SU-DHL-6 (cell line): ENCODE results near the gene F2.

Experiments used
- H2AFZ ChIP-seq: fragments of 200-600 bp; sonication (generic); 2 replicates; pipeline ENCODE4 v1.6.1; 2014; ENCODE audit warnings: low read depth, mild to moderate bottlenecking, moderate library complexity, mixed read lengths, antibody characterized with exemption, low read length; ENCODE audit not compliant: severe bottlenecking
- H3F3A ChIP-seq: fragments of 200-600 bp; shearing (Covaris generic); 2 replicates; pipeline ENCODE4 v1.6.0; 2016; ENCODE audit warnings: antibody characterized with exemption, mild to moderate bottlenecking; ENCODE audit not compliant: insufficient read depth
- H3K27ac ChIP-seq: fragments of 200-600 bp; sonication (generic); 2 replicates; pipeline ENCODE4 v1.5.1; 2016; ENCODE audit warnings: low read depth, mild to moderate bottlenecking, low read length, moderate library complexity, mixed read lengths
- H3K27me3 ChIP-seq: fragments of 200-600 bp; sonication (generic), shearing (Covaris generic); 2 replicates; pipeline ENCODE4 v1.6.0; 2014; ENCODE audit warnings: mild to moderate bottlenecking, low read length
- H3K36me3 ChIP-seq: fragments of 200-600 bp; sonication (generic); 2 replicates; pipeline ENCODE4 v1.6.1; 2014; ENCODE audit warnings: mild to moderate bottlenecking, low read length, mixed read lengths
- H3K4me2 ChIP-seq: fragments of 300-600, 200-600 bp; shearing (Covaris generic), sonication (generic); 2 replicates; pipeline ENCODE4 v1.6.0; 2014; ENCODE audit warnings: low read length, low read depth, mild to moderate bottlenecking; ENCODE audit not compliant: poor library complexity, severe bottlenecking
- H3K4me3 ChIP-seq: fragments of 200-600 bp; sonication (generic); 2 replicates; pipeline ENCODE4 v1.5.1; 2014; ENCODE audit warnings: antibody characterized with exemption, low read length, mild to moderate bottlenecking, mixed read lengths; ENCODE audit not compliant: insufficient read depth, poor library complexity, severe bottlenecking
- H3K79me2 ChIP-seq: fragments of 200-600 bp; sonication (generic); 2 replicates; pipeline ENCODE4 v1.6.1; 2014; ENCODE audit warnings: mild to moderate bottlenecking, low read length, moderate library complexity; ENCODE audit not compliant: insufficient read depth
- H3K9ac ChIP-seq: fragments of 200-600 bp; sonication (generic); 2 replicates; pipeline ENCODE4 v1.7.0; 2014; ENCODE audit warnings: mild to moderate bottlenecking, low read length
- H3K9me2 ChIP-seq: fragments of 200-600 bp; sonication (generic); replicated peaks from 2 replicates; pipeline ENCODE4 v1.6.1; 2014; ENCODE audit warnings: low read length; ENCODE audit not compliant: insufficient read depth
- H3K9me3 ChIP-seq: fragments of 200-600 bp; sonication (generic); 2 replicates; pipeline ENCODE4 v1.6.1; 2014; ENCODE audit warnings: low read length, mixed read lengths; ENCODE audit not compliant: insufficient read depth
- H4K20me1 ChIP-seq: fragments of 200-600 bp; sonication (generic); 2 replicates; pipeline ENCODE4 v1.6.1; 2014; ENCODE audit warnings: low read depth, mild to moderate bottlenecking, antibody characterized with exemption, low read length, moderate library complexity, mixed read lengths
- EZH2phosphoT487 ChIP-seq: fragments of 200-600 bp; sonication (generic), shearing (Covaris generic); conservative IDR thresholded peaks from 2 replicates; pipeline ENCODE4 v1.6.1; 2018; ENCODE audit warnings: mild to moderate bottlenecking, antibody characterized with exemption, low read length, moderate library complexity, mixed read lengths
- TF ChIP-seq, protein P1 (sequence below): fragments of 200-600 bp; sonication (generic); IDR thresholded peaks from one replicate; pipeline ENCODE4 v1.5.1; 2017; ENCODE audit warnings: antibody characterized with exemption, mild to moderate bottlenecking, low read length, moderate library complexity; ENCODE audit not compliant: insufficient read depth, poor library complexity, severe bottlenecking

The F2 gene

DNA sequence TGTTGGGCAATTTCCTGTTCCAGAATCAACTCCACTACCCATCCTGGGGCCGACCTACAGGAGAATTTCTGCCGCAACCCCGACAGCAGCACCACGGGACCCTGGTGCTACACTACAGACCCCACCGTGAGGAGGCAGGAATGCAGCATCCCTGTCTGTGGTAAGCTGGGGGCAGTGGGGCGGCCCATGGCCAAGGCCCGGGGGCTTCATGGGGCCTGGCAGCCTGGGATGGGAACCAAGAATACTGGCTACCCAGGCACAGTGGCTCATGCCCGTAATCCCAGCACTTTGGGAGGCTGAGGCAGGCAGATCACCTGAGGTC, 4.3 kb downstream of the F2 start:
- Histone ChIP-seq H3K9me3 (no peaks in the 10 kb centered on the region), H2AFZ (no peak overlapping the region), H3K79me2 (no peaks in the 10 kb centered on the region), H3K9ac (no peak overlapping the region), H3K36me3 (no peaks in the 10 kb centered on the region), H3K4me3 (no peak overlapping the region), H3K9me2 (no peaks in the 10 kb centered on the region), H3K4me2 (no peak overlapping the region), H4K20me1 (no peaks in the 10 kb centered on the region), H3K27ac (no peak overlapping the region), H3K27me3 (no peaks in the 10 kb centered on the region), H3F3A (no peaks in the 10 kb centered on the region)
- TF ChIP-seq EZH2phosphoT487: no peak
- TF ChIP-seq, protein P1, sequence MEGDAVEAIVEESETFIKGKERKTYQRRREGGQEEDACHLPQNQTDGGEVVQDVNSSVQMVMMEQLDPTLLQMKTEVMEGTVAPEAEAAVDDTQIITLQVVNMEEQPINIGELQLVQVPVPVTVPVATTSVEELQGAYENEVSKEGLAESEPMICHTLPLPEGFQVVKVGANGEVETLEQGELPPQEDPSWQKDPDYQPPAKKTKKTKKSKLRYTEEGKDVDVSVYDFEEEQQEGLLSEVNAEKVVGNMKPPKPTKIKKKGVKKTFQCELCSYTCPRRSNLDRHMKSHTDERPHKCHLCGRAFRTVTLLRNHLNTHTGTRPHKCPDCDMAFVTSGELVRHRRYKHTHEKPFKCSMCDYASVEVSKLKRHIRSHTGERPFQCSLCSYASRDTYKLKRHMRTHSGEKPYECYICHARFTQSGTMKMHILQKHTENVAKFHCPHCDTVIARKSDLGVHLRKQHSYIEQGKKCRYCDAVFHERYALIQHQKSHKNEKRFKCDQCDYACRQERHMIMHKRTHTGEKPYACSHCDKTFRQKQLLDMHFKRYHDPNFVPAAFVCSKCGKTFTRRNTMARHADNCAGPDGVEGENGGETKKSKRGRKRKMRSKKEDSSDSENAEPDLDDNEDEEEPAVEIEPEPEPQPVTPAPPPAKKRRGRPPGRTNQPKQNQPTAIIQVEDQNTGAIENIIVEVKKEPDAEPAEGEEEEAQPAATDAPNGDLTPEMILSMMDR: no peak

DNA sequence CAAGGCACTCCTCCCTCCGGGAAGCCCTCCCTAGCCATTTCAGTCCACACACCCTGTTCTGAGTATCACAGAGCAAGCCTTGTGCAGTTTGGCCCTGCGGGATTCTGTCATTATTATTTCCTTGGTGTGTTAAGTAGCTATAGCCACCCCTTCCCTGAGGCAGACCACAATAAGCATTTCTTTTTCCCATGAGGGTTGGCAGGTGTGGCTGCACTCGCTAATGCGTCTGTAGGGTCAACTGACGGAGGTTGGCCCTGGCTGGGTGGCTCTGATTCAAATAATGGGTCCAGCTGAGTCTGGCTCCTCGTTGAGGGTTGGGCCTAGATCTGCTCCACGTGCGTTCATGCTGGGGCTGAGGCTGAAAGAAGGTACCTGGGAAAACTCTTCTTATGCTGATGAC, 5.1 kb downstream of the F2 start:
- no peaks in the 10 kb centered on the region for H3F3A ChIP-seq
- no peaks in the 10 kb centered on the region for H4K20me1 ChIP-seq
- H3K9me3 ChIP-seq: no peaks in the 10 kb centered on the region
- H3K9me2 ChIP-seq: no peaks in the 10 kb centered on the region
- H3K36me3 ChIP-seq: no peaks in the 10 kb centered on the region
- no peak overlapping the region for H3K4me2 ChIP-seq
- TF ChIP-seq EZH2phosphoT487: no peak
- TF ChIP-seq, protein P1: no peak
- no peak overlapping the region for H3K9ac ChIP-seq
- H2AFZ ChIP-seq: no peak overlapping the region
- no peak overlapping the region for H3K4me3 ChIP-seq
- H3K79me2 ChIP-seq: no peaks in the 10 kb centered on the region
- H3K27me3 ChIP-seq: no peaks in the 10 kb centered on the region
- no peak overlapping the region for H3K27ac ChIP-seq

DNA sequence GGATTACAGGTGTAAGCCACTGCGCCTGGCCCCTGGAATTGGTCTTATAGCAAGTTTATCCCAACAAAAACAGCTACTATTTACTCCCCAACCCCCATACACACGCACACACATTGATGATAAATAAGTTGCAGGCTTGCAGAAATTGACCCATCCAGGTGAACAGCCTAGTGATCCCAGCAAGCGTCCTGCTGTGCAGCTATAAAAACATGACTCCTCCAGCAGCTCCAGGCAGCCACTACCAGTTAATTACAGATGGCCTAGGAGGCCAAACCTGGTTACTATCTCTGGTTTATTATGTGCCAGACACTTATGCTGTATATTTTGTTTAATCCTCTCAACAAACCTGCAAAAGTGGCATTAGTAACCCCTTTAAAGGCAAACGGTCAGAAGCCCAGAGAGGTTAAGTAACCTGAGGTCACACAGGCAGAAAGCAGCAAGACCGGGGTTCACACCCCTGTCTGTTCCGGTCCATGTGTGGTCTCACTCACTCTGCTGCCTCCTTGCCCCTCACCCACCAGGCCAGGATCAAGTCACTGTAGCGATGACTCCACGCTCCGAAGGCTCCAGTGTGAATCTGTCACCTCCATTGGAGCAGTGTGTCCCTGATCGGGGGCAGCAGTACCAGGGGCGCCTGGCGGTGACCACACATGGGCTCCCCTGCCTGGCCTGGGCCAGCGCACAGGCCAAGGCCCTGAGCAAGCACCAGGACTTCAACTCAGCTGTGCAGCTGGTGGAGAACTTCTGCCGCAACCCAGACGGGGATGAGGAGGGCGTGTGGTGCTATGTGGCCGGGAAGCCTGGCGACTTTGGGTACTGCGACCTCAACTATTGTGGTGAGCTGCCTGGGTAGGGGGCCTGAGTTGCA, 6.6 kb downstream of the F2 start:
- no peaks in the 10 kb centered on the region for H3K79me2 ChIP-seq
- H4K20me1 ChIP-seq: no peaks in the 10 kb centered on the region
- H3K9me3 ChIP-seq: no peaks in the 10 kb centered on the region
- H3F3A ChIP-seq: no peaks in the 10 kb centered on the region
- no peaks in the 10 kb centered on the region for H3K9me2 ChIP-seq
- H3K27me3 ChIP-seq: no peaks in the 10 kb centered on the region
- H3K4me2 ChIP-seq: no peak overlapping the region
- no peak for TF ChIP-seq EZH2phosphoT487
- TF ChIP-seq, protein P1: no peak
- no peak overlapping the region for H2AFZ ChIP-seq
- no peak overlapping the region for H3K4me3 ChIP-seq
- no peak overlapping the region for H3K27ac ChIP-seq
- H3K36me3 ChIP-seq: no peaks in the 10 kb centered on the region
- H3K9ac ChIP-seq: no peak overlapping the region
